Measurements from ENCODE around the gene PMM2.
A peak's percentile ranks its signal among the peaks of the same experiment; 100 is the strongest.

PMM2 gene

GRCh38 chr16:8853611-8854010 lies 56.0 kb downstream of the PMM2 start:
- DNase-seq, result no peak

- DNase-seq, result no peak
Measured at GRCh38 chr16:8854298-8854948, 56.8 kb downstream of the PMM2 start.

- peak; percentile 44 for DNase-seq
Measured at GRCh38 chr16:8855051-8855786, 57.6 kb downstream of the PMM2 start.

DNA sequence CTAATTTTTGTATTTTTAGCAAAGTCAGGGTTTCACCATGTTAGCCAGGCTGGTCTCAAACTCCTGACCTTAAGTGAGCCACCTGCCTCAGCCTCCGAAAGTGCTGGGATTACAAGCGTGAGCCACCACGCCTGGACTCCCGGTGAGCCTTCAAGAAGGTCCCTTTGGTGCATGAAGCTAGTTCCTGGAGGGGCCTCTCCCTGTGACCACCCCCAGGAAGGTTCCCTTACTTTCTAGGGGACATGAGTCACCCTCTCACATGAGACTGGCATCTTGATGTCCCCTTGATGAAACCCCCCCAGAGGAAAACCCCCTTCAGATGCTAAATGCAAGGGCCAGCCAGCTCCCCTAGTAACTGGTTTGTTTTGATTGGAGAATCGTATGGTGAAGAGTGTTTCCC lies 58.3 kb downstream of the PMM2 start:
- DNase-seq, result no peak

GRCh38 chr16:8858994-8859912 lies 61.6 kb downstream of the PMM2 start:
- DNase-seq, result no peak

GRCh38 chr16:8859913-8860881 lies 62.6 kb downstream of the PMM2 start:
- no peak for DNase-seq

- no peak for DNase-seq
Measured at GRCh38 chr16:8861563-8862308, 64.1 kb downstream of the PMM2 start.

DNA sequence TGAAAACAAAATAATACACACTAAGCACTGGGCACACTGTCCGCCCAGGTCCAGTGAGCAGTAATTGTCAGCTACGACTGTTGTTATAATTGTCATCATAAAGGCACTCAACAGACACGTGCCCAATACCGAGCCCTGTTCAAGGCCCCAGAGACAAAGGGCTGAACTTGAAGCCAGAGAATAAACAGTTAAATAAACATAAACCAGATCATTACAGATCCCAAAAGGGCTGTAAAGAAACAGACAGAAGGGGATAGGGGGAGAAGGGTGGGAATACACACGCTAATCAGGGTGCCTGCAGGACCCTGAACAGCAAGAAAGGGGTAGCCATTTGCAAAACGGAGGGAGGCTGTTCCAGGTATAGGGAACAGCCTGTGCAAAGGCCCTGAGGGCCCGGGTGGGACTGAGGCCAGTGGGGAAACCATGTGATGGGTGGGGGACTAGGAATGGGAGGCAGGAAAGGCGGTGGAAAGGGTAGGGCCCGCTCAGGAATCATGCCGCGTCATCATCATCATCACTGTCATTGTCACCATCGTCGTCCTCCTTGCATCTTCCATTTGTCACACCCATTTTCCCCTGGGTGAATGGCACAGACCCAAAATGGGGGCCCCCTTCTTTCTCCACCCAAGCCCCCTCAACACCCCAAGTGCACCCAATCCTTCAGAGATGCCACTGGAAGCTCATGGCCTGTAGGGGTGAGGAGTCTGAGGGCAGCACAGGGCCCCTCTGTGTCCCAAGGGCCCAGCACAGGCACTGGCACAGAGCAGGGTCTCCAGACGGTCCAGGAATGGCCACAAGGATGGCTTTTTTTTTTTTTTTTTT lies 64.9 kb downstream of the PMM2 start:
- no peak for DNase-seq

GRCh38 chr16:8863594-8864424 lies 66.2 kb downstream of the PMM2 start:
- peak; percentile 26 for DNase-seq

GRCh38 chr16:8864480-8865110 lies 67.0 kb downstream of the PMM2 start:
- DNase-seq, result no peak

DNA sequence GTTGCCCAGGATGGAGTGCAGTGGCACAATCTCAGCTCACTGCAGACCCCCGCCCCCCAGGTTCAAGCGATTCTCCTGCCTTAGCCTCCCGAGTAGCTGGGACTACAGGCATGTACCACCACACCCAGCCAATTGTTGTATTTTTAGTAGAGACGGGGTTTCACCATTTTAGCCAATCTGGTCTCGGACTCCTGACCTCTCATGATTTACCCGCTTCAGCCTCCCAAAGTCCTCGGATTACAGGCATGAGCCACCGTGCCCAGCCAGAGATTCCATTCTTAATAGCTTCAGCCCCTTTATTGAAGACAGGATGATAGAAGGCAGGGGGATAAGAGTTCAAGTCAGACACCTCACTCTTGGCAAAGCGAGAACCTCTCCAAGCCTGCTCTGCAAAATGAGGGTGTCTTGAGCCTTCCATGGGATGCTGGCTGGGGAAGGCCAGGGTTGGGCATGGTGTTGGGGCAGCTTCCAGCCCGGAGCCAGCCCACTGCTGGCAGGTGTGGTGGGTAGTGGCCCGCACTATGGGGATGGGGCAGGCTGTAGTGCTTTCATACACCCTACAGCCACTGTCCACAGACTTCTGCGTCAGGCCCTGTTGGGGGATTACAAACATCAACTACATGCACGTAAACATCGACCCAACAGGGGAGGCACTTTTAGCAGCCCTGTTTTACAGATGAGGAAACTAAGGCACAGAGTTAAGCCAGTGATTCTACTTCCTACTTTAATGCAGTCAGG lies 67.7 kb downstream of the PMM2 start:
- DNase-seq, result no peak

- DNase-seq, result no peak
Measured at GRCh38 chr16:8866118-8866883, 68.7 kb downstream of the PMM2 start.

DNA sequence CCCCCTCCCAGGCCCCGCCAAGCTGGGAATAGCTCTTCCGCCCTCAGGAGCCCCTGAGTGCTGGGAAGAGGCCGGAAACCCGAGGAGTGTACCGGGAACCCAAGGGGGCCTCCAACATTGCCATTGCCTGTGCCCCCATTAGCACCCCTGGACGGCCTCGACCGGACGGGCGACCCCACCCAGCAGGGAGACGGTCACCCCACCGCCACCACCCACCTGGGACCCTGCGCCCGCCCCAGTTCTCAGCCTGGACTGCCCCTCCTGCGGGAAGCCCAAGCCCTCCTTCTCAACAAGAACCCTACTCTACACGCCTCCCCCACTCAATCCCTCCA lies 69.2 kb downstream of the PMM2 start:
- no peak for DNase-seq

GRCh38 chr16:8867216-8867931 lies 69.7 kb downstream of the PMM2 start:
- DNase-seq, result peak; percentile 60

GRCh38 chr16:8867932-8868415 lies 70.3 kb downstream of the PMM2 start:
- DNase-seq, result no peak

DNA sequence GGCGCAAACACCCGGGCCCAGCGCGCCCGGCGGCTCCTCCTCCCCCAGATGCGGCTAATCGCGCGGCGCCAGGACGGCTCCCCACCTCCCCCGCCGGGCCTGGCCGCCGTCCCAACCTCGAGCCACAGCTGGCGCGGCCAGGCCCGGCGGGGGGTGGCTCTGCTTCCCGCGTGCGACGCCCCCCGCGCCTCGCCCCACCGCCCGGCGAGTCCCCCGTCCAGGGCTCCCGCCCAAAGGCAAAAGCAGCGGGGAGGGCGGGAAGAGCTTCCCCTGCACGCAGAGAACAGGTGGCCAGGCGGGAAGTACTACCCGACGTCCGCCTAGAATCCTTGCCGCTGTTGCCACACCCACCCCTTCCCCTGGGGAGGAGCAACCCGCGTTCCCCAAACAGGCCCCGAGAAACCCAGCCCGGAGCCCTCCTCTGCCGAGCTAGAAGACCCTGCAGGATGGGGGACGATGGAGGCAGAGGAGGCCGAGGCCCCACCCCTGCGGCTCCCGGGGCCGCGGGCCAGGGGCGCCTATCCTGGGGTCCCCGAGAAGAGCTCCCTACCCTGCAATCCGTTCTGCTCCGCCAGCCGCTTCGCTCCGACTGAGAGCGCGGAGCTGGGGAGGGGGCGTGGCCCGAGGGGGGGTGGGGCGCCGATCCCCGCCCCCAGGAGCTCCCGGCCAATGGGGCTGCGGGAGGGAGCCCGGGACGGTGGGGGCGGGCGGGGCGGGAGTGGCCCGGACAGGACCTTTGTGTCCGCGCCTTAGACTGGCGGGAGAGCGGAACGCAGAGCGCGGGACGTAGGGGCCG lies 71.0 kb downstream of the PMM2 start, which contains the start of gene CARHSP1:
TSS of gene CARHSP1 (minus strand) at position 591 of the 796 bp plus-strand sequence. CDS start 9,678 bp downstream, outside the sequence.
- peak; percentile 97 for DNase-seq

All from RPMI8226 (cell line).